IMR-90 (cell line): ENCODE results near the gene RAD51B. TPM values are rescaled to one million over a fixed set of nuclear protein-coding genes. Genes with fewer than 3 reads are reported as not detected.

ENCODE experiments used
- ATAC-seq: fragments of 200-7000 bp; cut with Tn5 transposase; 2 replicates; pipeline ENCODE4 v1.9.1; 2020; ENCODE audit warnings: low read depth, mild to moderate bottlenecking, moderate library complexity
- BruUV-seq: library from RNA; stranded (reverse); fragments of 400-500 nt; replicated peaks from 2 replicates; lab custom pipeline; 2021; lab: Mats Ljungman, UMichigan
- CTCF ChIA-PET: fragments of 300-600 bp; formaldehyde crosslinking; extraction: SDS; loops from one replicate; lab custom pipeline; 2021; ENCODE audit warnings: antibody characterized with exemption; lab: Yijun Ruan, JAX
- POLR2A ChIA-PET: fragments of 300-600 bp; sonication (Branson Sonifier 250); formaldehyde crosslinking; loops from one replicate; lab custom pipeline; 2022; ENCODE audit warnings: antibody characterized with exemption; ENCODE audit not compliant: unreplicated experiment; lab: Charles Lee
- DNase-seq: peaks from one replicate; pipeline ENCODE4 v3.0.0; 2013
- H2AFZ ChIP-seq: replicated peaks from 2 replicates; pipeline ENCODE3; 2013; ENCODE audit warnings: low read length, mild to moderate bottlenecking; ENCODE audit not compliant: poor library complexity
- H2AK5ac ChIP-seq: 2 replicates; pipeline ENCODE4 v1.6.1; 2013; ENCODE audit warnings: low read depth, low read length, inconsistent platforms
- H2AK9ac ChIP-seq: replicated peaks from 2 replicates; pipeline ENCODE3; 2013; ENCODE audit warnings: mild to moderate bottlenecking, low read depth, low read length, moderate library complexity; ENCODE audit not compliant: poor library complexity
- H2BK120ac ChIP-seq: 2 replicates; pipeline ENCODE4 v1.6.1; 2013; ENCODE audit warnings: low read depth, low read length, inconsistent platforms
- H2BK15ac ChIP-seq: 3 replicates; pipeline ENCODE4 v1.6.1; 2013; ENCODE audit warnings: low read depth, low read length, inconsistent platforms
- H2BK20ac ChIP-seq: 2 replicates; pipeline ENCODE4 v1.6.1; 2013; ENCODE audit warnings: low read depth, mild to moderate bottlenecking, inconsistent platforms, low read length, moderate library complexity
- H2BK5ac ChIP-seq: 2 replicates; pipeline ENCODE4 v1.6.1; 2013; ENCODE audit warnings: mild to moderate bottlenecking, low read depth, low read length, inconsistent platforms; ENCODE audit not compliant: poor library complexity, severe bottlenecking
- H3K14ac ChIP-seq: replicated peaks from 2 replicates; pipeline ENCODE4 v1.6.1; 2013; ENCODE audit warnings: low read depth, low read length, inconsistent platforms
- H3K18ac ChIP-seq: 2 replicates; pipeline ENCODE4 v1.6.1; 2013; ENCODE audit warnings: low read depth, low read length, control low read depth
- H3K23ac ChIP-seq: 2 replicates; pipeline ENCODE4 v1.6.1; 2013; ENCODE audit warnings: low read depth, low read length, inconsistent platforms
- H3K27ac ChIP-seq: 2 replicates; pipeline ENCODE4 v1.5.1; 2013; ENCODE audit warnings: mild to moderate bottlenecking, control low read depth, low read length; ENCODE audit not compliant: insufficient read depth
- H3K27me3 ChIP-seq: 2 replicates; pipeline ENCODE4 v1.6.1; 2013; ENCODE audit warnings: low read length; ENCODE audit not compliant: control insufficient read depth, insufficient read depth
- H3K36me3 ChIP-seq: 2 replicates; pipeline ENCODE4 v1.6.1; 2013; ENCODE audit warnings: low read length, mixed read lengths; ENCODE audit not compliant: control insufficient read depth, insufficient read depth
- H3K4ac ChIP-seq: 2 replicates; pipeline ENCODE4 v1.6.1; 2013; ENCODE audit warnings: low read depth, low read length, inconsistent platforms
- H3K4me1 ChIP-seq: 2 replicates; pipeline ENCODE4 v1.6.1; 2013; ENCODE audit warnings: low read length, mixed read lengths; ENCODE audit not compliant: control insufficient read depth, insufficient read depth
- H3K4me2 ChIP-seq: 2 replicates; pipeline ENCODE4 v1.6.1; 2013; ENCODE audit warnings: low read depth, mild to moderate bottlenecking, control low read depth, low read length, moderate library complexity
- H3K4me3 ChIP-seq: 2 replicates; pipeline ENCODE4 v1.5.1; 2013; ENCODE audit warnings: low read depth, mild to moderate bottlenecking, control low read depth, low read length, moderate library complexity; ENCODE audit not compliant: insufficient read depth
- H3K56ac ChIP-seq: 2 replicates; pipeline ENCODE4 v1.6.1; 2013; ENCODE audit warnings: low read length, inconsistent platforms; ENCODE audit not compliant: insufficient read depth; ENCODE audit errors: extremely low read depth
- H3K79me1 ChIP-seq, 2 experiments: 2 replicates each; pipeline ENCODE4 v1.6.1; 2013; ENCODE audit warnings: low read length in 2 of 2, inconsistent platforms in 1 of 2, low read depth in 1 of 2
- H3K9ac ChIP-seq: 2 replicates; pipeline ENCODE4 v1.6.1; 2013; ENCODE audit warnings: low read depth, low read length, control low read depth
- H3K9me1 ChIP-seq: 2 replicates; pipeline ENCODE4 v1.6.1; 2013; ENCODE audit warnings: low read length, inconsistent platforms; ENCODE audit not compliant: insufficient read depth
- H3K9me3 ChIP-seq: 2 replicates; pipeline ENCODE4 v1.6.1; 2013; ENCODE audit warnings: low read length; ENCODE audit not compliant: control insufficient read depth, insufficient read depth
- H4K20me1 ChIP-seq: 2 replicates; pipeline ENCODE4 v1.6.1; 2013; ENCODE audit warnings: low read length, inconsistent platforms; ENCODE audit not compliant: insufficient read depth
- H4K5ac ChIP-seq: 2 replicates; pipeline ENCODE4 v1.6.1; 2013; ENCODE audit warnings: mild to moderate bottlenecking, low read depth, low read length, control low read depth
- H4K8ac ChIP-seq, 2 experiments: 2 replicates each; pipeline ENCODE4 v1.6.1; 2013; ENCODE audit warnings: low read depth in 2 of 2, low read length in 2 of 2, control low read depth in 1 of 2, inconsistent platforms in 1 of 2
- H4K91ac ChIP-seq: 2 replicates; pipeline ENCODE4 v1.6.1; 2013; ENCODE audit warnings: low read depth, low read length, inconsistent platforms; ENCODE audit not compliant: insufficient read depth
- BHLHE40 ChIP-seq: fragments of 150-350 bp; IDR thresholded peaks from 2 replicates; pipeline ENCODE4 v1.6.1; 2016; ENCODE audit warnings: mild to moderate bottlenecking, low read depth, low read length
- CEBPB ChIP-seq: IDR thresholded peaks from 2 replicates; pipeline ENCODE4 v1.6.1; 2012; ENCODE audit warnings: low read depth, low read length, improper control_type of control experiment
- CHD1 ChIP-seq: IDR thresholded peaks from 2 replicates; pipeline ENCODE4 v1.6.1; 2012; ENCODE audit warnings: low read depth, low read length, improper control_type of control experiment
- FOS ChIP-seq: fragments of 150-350 bp; IDR thresholded peaks from 2 replicates; pipeline ENCODE4 v1.6.1; 2016; ENCODE audit warnings: low read depth, low read length
- MAFK ChIP-seq: IDR thresholded peaks from 2 replicates; pipeline ENCODE4 v1.6.1; 2012; ENCODE audit warnings: low read depth, low read length, improper control_type of control experiment
- MAZ ChIP-seq: IDR thresholded peaks from 2 replicates; pipeline ENCODE4 v1.6.1; 2012; ENCODE audit warnings: low read depth, mild to moderate bottlenecking, low read length, improper control_type of control experiment, moderate library complexity, borderline replicate concordance
- MXI1 ChIP-seq: IDR thresholded peaks from 2 replicates; pipeline ENCODE4 v1.6.1; 2012; ENCODE audit warnings: low read depth, mild to moderate bottlenecking, low read length, moderate library complexity, borderline replicate concordance
- NFE2L2 ChIP-seq: fragments of 150-350 bp; IDR thresholded peaks from 2 replicates; pipeline ENCODE4 v1.6.1; 2016; ENCODE audit warnings: low read depth, mild to moderate bottlenecking, low read length
- POLR2A ChIP-seq: IDR thresholded peaks from 2 replicates; pipeline ENCODE4 v1.6.1; 2012; ENCODE audit warnings: mild to moderate bottlenecking, low read depth, low read length
- RAD21 ChIP-seq: IDR thresholded peaks from 2 replicates; pipeline ENCODE4 v1.6.1; 2012; ENCODE audit warnings: low read length, improper control_type of control experiment
- RCOR1 ChIP-seq: IDR thresholded peaks from 2 replicates; pipeline ENCODE4 v1.6.1; 2012; ENCODE audit warnings: mild to moderate bottlenecking, low read length, improper control_type of control experiment; ENCODE audit not compliant: insufficient replicate concordance
- RFX5 ChIP-seq: IDR thresholded peaks from 2 replicates; pipeline ENCODE4 v1.8.0; 2012; ENCODE audit warnings: low read depth, mild to moderate bottlenecking, low read length, moderate library complexity
- SMC3 ChIP-seq: fragments of 150-350 bp; IDR thresholded peaks from 2 replicates; pipeline ENCODE4 v1.6.1; 2016; ENCODE audit warnings: low read depth, mild to moderate bottlenecking, antibody characterized with exemption, low read length, moderate library complexity
- dilution Hi-C: fragments of 300-500 bp; cut with HindIII; formaldehyde crosslinking; loops from one replicate; pipeline ENCODE4 v1.14.3; 2018; ENCODE audit warnings: low sequenced_read_pairs; ENCODE audit not compliant: unreplicated experiment
- in situ Hi-C: fragments of 300-500 bp; cut with MboI; formaldehyde crosslinking; loops from 3 replicates; pipeline ENCODE4 v1.14.3; 2019; ENCODE audit warnings: low sequenced_read_pairs, inconsistent platforms, mixed read lengths
- intact Hi-C: fragments of 100-400 bp; cut with micrococcal nuclease; formaldehyde crosslinking; loops from 2 replicates; pipeline ENCODE4 v1.10.0; 2022
- polyA plus RNA-seq, 3 experiments: library from polyadenylated mRNA; depleted of rRNA; stranded (reverse); fragments of >200 nt; gene quantifications; 2 replicates each; pipeline ENCODE4 v1.2.3, GENCODE V29; 2012; ENCODE audit warnings: low replicate concordance in 1 of 3
- total RNA-seq: library from RNA; depleted of rRNA; stranded (reverse); fragments of >200 nt; gene quantifications from 2 replicates; pipeline ENCODE4 v1.2.3, GENCODE V29; 2012
- TF ChIP-seq, protein P1 (sequence below): fragments of 150-350 bp; IDR thresholded peaks from 2 replicates; pipeline ENCODE4 v1.6.1; 2017; ENCODE audit warnings: mild to moderate bottlenecking, antibody characterized with exemption, low read length, low read depth
- TF ChIP-seq, protein P2 (sequence below): conservative IDR thresholded peaks from 2 replicates; pipeline ENCODE4 v1.5.1; 2012; ENCODE audit warnings: mild to moderate bottlenecking, low read depth, low read length, improper control_type of control experiment
- TF ChIP-seq, protein P3 (sequence below): fragments of 150-350 bp; IDR thresholded peaks from 2 replicates; pipeline ENCODE4 v1.6.1; 2016; ENCODE audit warnings: low read depth, mild to moderate bottlenecking, low read length, moderate library complexity, borderline replicate concordance

The RAD51B gene
- total and polyA plus RNA-seq, 2 of the 4 experiments (the other 2 are of a cell fraction), result 5.1 to 18.8 TPM

- DNase-seq (no peak), ATAC-seq (no peak)
- no peaks in the 10 kb centered on the region for H3K36me3 ChIP-seq
- no peak overlapping the region for H4K5ac ChIP-seq
- H3K23ac ChIP-seq, result no peak overlapping the region
- H3K4me2 ChIP-seq, result no peak overlapping the region
- no peaks in the 10 kb centered on the region for H3K9me3 ChIP-seq
- ChIA-PET POLR2A (interaction anchor here (0.7 kb wide), 1 partner anchor 11 kb away, joined by 4 read pairs; no protein-coding TSS in a partner anchor), CTCF (no interaction called here)
- H2BK20ac ChIP-seq, result no peak overlapping the region
- H2BK5ac ChIP-seq, result no peak overlapping the region
- no peak overlapping the region for H2AFZ ChIP-seq
- H4K8ac ChIP-seq, result no peak overlapping the region
- dilution Hi-C loops, result no loop called here
- H3K27me3 ChIP-seq, result no peaks in the 10 kb centered on the region
- no peak overlapping the region for H3K4me3 ChIP-seq
- in situ Hi-C loops, result no loop called here
- H3K56ac ChIP-seq, result no peak overlapping the region
- intact Hi-C loops, result no loop called here
- no peak overlapping the region for H3K27ac ChIP-seq
- no peak overlapping the region for H3K14ac ChIP-seq
- H2AK9ac ChIP-seq, result no peak overlapping the region
- no peak overlapping the region for H3K9ac ChIP-seq
- no peak overlapping the region for H2AK5ac ChIP-seq
- no peaks in the 10 kb centered on the region for H3K79me1 ChIP-seq
- no peak overlapping the region; the same call in 1 of the 2 replicates for H2BK120ac ChIP-seq
- H4K91ac ChIP-seq, result no peak overlapping the region
- no peaks in the 10 kb centered on the region for H3K4me1 ChIP-seq
- no peaks in the 10 kb centered on the region for H3K9me1 ChIP-seq
- TF ChIP-seq MAZ (no peak), CEBPB (no peak), RCOR1 (no peak), POLR2A (no peak), FOS (no peak), NFE2L2 (no peak), RAD21 (no peak), SMC3 (no peak), CHD1 (no peak), MXI1 (no peak), MAFK (no peak), RFX5 (no peak), BHLHE40 (no peak)
- TF ChIP-seq, protein P1, sequence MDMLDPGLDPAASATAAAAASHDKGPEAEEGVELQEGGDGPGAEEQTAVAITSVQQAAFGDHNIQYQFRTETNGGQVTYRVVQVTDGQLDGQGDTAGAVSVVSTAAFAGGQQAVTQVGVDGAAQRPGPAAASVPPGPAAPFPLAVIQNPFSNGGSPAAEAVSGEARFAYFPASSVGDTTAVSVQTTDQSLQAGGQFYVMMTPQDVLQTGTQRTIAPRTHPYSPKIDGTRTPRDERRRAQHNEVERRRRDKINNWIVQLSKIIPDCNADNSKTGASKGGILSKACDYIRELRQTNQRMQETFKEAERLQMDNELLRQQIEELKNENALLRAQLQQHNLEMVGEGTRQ, result no peak
- TF ChIP-seq, protein P2, sequence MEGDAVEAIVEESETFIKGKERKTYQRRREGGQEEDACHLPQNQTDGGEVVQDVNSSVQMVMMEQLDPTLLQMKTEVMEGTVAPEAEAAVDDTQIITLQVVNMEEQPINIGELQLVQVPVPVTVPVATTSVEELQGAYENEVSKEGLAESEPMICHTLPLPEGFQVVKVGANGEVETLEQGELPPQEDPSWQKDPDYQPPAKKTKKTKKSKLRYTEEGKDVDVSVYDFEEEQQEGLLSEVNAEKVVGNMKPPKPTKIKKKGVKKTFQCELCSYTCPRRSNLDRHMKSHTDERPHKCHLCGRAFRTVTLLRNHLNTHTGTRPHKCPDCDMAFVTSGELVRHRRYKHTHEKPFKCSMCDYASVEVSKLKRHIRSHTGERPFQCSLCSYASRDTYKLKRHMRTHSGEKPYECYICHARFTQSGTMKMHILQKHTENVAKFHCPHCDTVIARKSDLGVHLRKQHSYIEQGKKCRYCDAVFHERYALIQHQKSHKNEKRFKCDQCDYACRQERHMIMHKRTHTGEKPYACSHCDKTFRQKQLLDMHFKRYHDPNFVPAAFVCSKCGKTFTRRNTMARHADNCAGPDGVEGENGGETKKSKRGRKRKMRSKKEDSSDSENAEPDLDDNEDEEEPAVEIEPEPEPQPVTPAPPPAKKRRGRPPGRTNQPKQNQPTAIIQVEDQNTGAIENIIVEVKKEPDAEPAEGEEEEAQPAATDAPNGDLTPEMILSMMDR, result no peak
- TF ChIP-seq, protein P3, sequence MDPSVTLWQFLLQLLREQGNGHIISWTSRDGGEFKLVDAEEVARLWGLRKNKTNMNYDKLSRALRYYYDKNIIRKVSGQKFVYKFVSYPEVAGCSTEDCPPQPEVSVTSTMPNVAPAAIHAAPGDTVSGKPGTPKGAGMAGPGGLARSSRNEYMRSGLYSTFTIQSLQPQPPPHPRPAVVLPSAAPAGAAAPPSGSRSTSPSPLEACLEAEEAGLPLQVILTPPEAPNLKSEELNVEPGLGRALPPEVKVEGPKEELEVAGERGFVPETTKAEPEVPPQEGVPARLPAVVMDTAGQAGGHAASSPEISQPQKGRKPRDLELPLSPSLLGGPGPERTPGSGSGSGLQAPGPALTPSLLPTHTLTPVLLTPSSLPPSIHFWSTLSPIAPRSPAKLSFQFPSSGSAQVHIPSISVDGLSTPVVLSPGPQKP, result no peak
- H3K18ac ChIP-seq, result no peak overlapping the region; the same call in 1 of the 2 replicates
- H4K20me1 ChIP-seq, result no peaks in the 10 kb centered on the region
- H2BK15ac ChIP-seq, result no peak overlapping the region
- no peak overlapping the region for H3K4ac ChIP-seq
- no TSS peak for BruUV-seq
These were observed 224.2 kb downstream of the RAD51B start for GRCh38 chr14:68043752-68044151.
